H1 (cell line): Measurements from ENCODE around the gene GARIN6. TPM values are rescaled to one million over a fixed set of nuclear protein-coding genes. Genes with fewer than 3 reads are reported as not detected.

Source experiments
- CHD1 ChIP-seq: IDR thresholded peaks from 2 replicates; pipeline ENCODE4 v1.6.1; 2012; ENCODE audit warnings: low read depth, low read length, improper control_type of control experiment
- SIRT6 ChIP-seq: IDR thresholded peaks from one replicate; pipeline ENCODE4 v1.7.1; 2012; ENCODE audit warnings: low read length, inconsistent platforms
- polyA plus RNA-seq, 7 experiments: library from polyadenylated mRNA; depleted of rRNA in 3 of 7; stranded (reverse) in 5 of 7; unstranded in 2 of 7; fragments of >200 nt in 5 of 7; fragments of 200-250 nt in 2 of 7; gene quantifications; 1 replicate in 5 of 7; 2 replicates in 1 of 7; 4 replicates in 1 of 7; pipeline versions ENCODE4 v1.2.1 to v1.2.3, GENCODE V29; 2011 to 2013; ENCODE audit warnings: missing spikeins in 2 of 7, mixed read lengths in 2 of 7
- total RNA-seq: library from RNA; stranded (reverse); fragmentation: NEBNext Ultra II Directional; extraction: Animal tissue kit (Norgen Biotek cat#: 25700); gene quantifications from 2 replicates; pipeline ENCODE4 v1.2.1, GENCODE V29; 2021

GARIN6 gene
- total and polyA plus RNA-seq, 2 of the 8 experiments (the other 6 are each of a cell fraction or from before 2014, with no cell fraction given), result not detected

DNA sequence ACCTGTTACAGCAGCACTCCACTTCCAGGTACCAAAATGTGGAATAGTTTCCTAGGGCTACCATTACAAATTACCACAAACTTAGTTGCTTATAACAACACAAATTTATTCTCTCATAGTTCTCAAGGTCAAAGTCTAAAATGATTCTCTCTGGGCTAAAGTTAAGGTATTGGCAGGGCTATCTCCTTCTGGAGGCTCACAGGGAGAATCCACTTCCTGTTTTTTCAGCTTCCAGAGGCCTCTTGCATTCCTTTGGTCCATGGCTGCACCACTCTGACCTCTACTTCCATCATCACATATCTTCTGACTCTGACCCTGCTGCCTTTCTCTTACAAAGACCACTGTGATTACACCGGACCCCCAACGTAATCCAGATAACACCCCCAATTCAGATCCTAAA is 2.9 kb upstream of the GARIN6 start (continued):
- no peak for TF ChIP-seq CHD1
- TF ChIP-seq SIRT6, result no peak
